Measurements from ENCODE around the gene HYDIN.

DNA sequence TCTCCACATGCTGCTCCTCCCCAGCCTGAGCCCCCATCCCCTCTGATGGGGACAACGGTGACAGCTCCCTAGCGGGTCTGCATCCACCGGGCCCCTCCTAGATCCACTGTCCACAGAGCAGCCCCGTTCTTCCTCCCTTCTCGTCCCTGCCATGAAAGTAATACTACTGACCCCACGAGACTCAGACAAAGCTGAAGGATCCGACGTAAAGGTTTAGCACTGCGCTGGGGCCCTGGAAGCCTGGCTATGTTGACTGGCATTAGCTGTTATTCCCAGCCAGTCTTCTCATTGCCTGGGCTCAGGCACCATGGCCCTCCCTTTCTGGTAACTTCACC, 460.3 kb downstream of the HYDIN start:
- TF ChIP-seq, protein P1, sequence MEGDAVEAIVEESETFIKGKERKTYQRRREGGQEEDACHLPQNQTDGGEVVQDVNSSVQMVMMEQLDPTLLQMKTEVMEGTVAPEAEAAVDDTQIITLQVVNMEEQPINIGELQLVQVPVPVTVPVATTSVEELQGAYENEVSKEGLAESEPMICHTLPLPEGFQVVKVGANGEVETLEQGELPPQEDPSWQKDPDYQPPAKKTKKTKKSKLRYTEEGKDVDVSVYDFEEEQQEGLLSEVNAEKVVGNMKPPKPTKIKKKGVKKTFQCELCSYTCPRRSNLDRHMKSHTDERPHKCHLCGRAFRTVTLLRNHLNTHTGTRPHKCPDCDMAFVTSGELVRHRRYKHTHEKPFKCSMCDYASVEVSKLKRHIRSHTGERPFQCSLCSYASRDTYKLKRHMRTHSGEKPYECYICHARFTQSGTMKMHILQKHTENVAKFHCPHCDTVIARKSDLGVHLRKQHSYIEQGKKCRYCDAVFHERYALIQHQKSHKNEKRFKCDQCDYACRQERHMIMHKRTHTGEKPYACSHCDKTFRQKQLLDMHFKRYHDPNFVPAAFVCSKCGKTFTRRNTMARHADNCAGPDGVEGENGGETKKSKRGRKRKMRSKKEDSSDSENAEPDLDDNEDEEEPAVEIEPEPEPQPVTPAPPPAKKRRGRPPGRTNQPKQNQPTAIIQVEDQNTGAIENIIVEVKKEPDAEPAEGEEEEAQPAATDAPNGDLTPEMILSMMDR (IDR thresholded peaks at IDR 0.05; ENCODE audit: poor library complexity, severe bottlenecking): no peak
- TF ChIP-seq, protein P2, sequence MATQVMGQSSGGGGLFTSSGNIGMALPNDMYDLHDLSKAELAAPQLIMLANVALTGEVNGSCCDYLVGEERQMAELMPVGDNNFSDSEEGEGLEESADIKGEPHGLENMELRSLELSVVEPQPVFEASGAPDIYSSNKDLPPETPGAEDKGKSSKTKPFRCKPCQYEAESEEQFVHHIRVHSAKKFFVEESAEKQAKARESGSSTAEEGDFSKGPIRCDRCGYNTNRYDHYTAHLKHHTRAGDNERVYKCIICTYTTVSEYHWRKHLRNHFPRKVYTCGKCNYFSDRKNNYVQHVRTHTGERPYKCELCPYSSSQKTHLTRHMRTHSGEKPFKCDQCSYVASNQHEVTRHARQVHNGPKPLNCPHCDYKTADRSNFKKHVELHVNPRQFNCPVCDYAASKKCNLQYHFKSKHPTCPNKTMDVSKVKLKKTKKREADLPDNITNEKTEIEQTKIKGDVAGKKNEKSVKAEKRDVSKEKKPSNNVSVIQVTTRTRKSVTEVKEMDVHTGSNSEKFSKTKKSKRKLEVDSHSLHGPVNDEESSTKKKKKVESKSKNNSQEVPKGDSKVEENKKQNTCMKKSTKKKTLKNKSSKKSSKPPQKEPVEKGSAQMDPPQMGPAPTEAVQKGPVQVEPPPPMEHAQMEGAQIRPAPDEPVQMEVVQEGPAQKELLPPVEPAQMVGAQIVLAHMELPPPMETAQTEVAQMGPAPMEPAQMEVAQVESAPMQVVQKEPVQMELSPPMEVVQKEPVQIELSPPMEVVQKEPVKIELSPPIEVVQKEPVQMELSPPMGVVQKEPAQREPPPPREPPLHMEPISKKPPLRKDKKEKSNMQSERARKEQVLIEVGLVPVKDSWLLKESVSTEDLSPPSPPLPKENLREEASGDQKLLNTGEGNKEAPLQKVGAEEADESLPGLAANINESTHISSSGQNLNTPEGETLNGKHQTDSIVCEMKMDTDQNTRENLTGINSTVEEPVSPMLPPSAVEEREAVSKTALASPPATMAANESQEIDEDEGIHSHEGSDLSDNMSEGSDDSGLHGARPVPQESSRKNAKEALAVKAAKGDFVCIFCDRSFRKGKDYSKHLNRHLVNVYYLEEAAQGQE (IDR thresholded peaks at IDR 0.05; ENCODE audit: borderline replicate concordance): no peak
- TF ChIP-seq EP300 (conservative IDR thresholded peaks at IDR 0.05; ENCODE audit: poor library complexity, severe bottlenecking) (no peak), TAF1 (IDR thresholded peaks at IDR 0.05; ENCODE audit: low read depth) (no peak), POLR2AphosphoS5 (IDR thresholded peaks at IDR 0.05) (no peak), EZH2 (IDR thresholded peaks at IDR 0.05; ENCODE audit: borderline replicate concordance, insufficient read depth, low read length, poor library complexity, severe bottlenecking) (no peak), MXI1 (conservative IDR thresholded peaks at IDR 0.05; ENCODE audit: poor library complexity, severe bottlenecking) (no peak), SMC3 (conservative IDR thresholded peaks at IDR 0.05; ENCODE audit: poor library complexity) (no peak), RAD21 (conservative IDR thresholded peaks at IDR 0.05) (no peak)
